Measurements from ENCODE around the gene C19orf67.

The C19orf67 gene

GRCh38 chr19:14091813-14092462, 6.4 kb upstream of the C19orf67 start:
- DNase-seq (ENCODE audit: low read depth) = no peak
- H3K4me3 ChIP-seq (ENCODE audit: low read depth, low read length) = peak overlapping the region; percentile 71
- TF ChIP-seq CTCF (IDR thresholded peaks at IDR 0.05; ENCODE audit: control insufficient read depth, extremely low read depth, insufficient read depth) = no peak

- DNase-seq (ENCODE audit: low read depth) = no peak
- peak overlapping the region; percentile 71 for H3K4me3 ChIP-seq (ENCODE audit: low read depth, low read length)
- TF ChIP-seq CTCF (IDR thresholded peaks at IDR 0.05; ENCODE audit: control insufficient read depth, extremely low read depth, insufficient read depth) = peak; percentile 29; the same call in 1 of the 2 replicates
Observed at GRCh38 chr19:14091081-14091812, 5.7 kb upstream of the C19orf67 start.

GRCh38 chr19:14090509-14091080, 5.0 kb upstream of the C19orf67 start, which contains the start of gene SAMD1:
SAMD1 (minus strand) TSS chr19:14090751.
- no peak for TF ChIP-seq CTCF (IDR thresholded peaks at IDR 0.05; ENCODE audit: control insufficient read depth, extremely low read depth, insufficient read depth)
- peak within 1 kb of the TSS; percentile 71 for H3K4me3 ChIP-seq (ENCODE audit: low read depth, low read length)
- DNase-seq (ENCODE audit: low read depth) = no peak

- no peak for DNase-seq (ENCODE audit: low read depth)
- H3K4me3 ChIP-seq (ENCODE audit: low read depth, low read length) = peak overlapping the region; percentile 51
- TF ChIP-seq CTCF (IDR thresholded peaks at IDR 0.05; ENCODE audit: control insufficient read depth, extremely low read depth, insufficient read depth) = peak; percentile 40; the same call in 1 of the 2 replicates
Observed at GRCh38 chr19:14089662-14090508, 4.3 kb upstream of the C19orf67 start.

GRCh38 chr19:14089412-14089661, 3.8 kb upstream of the C19orf67 start:
- DNase-seq (ENCODE audit: low read depth) = no peak
- H3K4me3 ChIP-seq (ENCODE audit: low read depth, low read length) = peak overlapping the region; percentile 49
- no peak for TF ChIP-seq CTCF (IDR thresholded peaks at IDR 0.05; ENCODE audit: control insufficient read depth, extremely low read depth, insufficient read depth)

- no peak for DNase-seq (ENCODE audit: low read depth)
- no peak for TF ChIP-seq CTCF (IDR thresholded peaks at IDR 0.05; ENCODE audit: control insufficient read depth, extremely low read depth, insufficient read depth)
- peak overlapping the region; percentile 49 for H3K4me3 ChIP-seq (ENCODE audit: low read depth, low read length)
Observed at GRCh38 chr19:14088634-14089411, 3.2 kb upstream of the C19orf67 start.

All from LNCaP clone FGC (cell line).